GM23338 (cell line): Measurements from ENCODE around the gene PSMA5.

Source experiments
- POLR2AphosphoS5 ChIP-seq: IDR thresholded peaks from 2 replicates; pipeline ENCODE4 v1.6.1; 2016; ENCODE audit warnings: antibody characterized with exemption, low read depth
- TF ChIP-seq, protein P1 (sequence below), 2 experiments: fragments of 200-600 bp in 1 of 2; sonication (generic) in 1 of 2; conservative IDR thresholded peaks; 2 replicates each; pipeline versions ENCODE4 v1.5.1 to v1.6.1; 2016 to 2017; ENCODE audit warnings: antibody characterized with exemption in 2 of 2, low read depth in 2 of 2, mild to moderate bottlenecking in 2 of 2, moderate library complexity in 1 of 2

DNA sequence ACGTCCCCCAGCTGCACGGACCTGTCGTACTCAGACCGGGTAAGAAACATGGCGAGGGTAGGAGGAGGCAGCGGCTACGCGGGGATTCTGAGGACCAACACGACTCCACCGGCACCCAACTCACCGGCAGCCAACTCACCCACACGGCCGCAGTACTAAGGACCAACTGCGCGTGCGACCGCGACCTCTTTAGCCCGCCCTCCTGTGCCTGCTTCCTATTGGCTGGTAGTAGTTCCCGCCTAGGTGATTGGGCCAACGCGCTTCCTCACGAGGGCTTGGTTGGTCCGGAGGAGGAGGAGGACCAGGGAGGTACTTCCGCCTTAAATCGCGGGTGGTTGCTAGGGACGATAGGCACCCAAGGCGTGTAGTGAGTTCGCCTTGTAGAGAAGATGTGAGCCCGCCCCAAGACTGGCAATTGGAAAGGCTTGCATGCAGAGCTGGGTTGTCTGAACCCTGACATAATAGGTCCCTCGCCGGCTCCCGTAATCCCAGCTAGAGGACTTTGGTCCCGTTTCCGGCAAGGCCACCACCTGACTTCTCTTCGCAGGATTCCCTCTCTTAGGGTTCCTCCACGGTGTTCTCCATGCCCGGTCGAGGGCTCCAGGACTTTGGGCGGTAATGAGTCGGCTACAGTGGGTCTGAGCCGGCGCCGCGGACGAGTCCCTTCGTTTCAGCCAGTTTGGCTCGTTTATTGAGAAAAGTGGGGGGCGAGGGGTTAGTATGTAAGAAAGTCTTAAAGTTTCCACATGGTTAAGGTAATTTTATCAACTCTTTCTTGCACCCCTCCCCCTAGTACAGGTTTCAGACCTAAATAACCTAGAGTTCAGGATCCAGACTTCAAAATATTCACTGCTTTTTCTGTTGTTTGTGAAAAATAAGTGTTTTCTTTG, at the start of gene PSMA5:
- TF ChIP-seq, protein P1, sequence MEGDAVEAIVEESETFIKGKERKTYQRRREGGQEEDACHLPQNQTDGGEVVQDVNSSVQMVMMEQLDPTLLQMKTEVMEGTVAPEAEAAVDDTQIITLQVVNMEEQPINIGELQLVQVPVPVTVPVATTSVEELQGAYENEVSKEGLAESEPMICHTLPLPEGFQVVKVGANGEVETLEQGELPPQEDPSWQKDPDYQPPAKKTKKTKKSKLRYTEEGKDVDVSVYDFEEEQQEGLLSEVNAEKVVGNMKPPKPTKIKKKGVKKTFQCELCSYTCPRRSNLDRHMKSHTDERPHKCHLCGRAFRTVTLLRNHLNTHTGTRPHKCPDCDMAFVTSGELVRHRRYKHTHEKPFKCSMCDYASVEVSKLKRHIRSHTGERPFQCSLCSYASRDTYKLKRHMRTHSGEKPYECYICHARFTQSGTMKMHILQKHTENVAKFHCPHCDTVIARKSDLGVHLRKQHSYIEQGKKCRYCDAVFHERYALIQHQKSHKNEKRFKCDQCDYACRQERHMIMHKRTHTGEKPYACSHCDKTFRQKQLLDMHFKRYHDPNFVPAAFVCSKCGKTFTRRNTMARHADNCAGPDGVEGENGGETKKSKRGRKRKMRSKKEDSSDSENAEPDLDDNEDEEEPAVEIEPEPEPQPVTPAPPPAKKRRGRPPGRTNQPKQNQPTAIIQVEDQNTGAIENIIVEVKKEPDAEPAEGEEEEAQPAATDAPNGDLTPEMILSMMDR (conservative IDR thresholded peaks at IDR 0.05; ENCODE audit: low read depth in 2 of 2): no peak
- peak; percentile 97 for TF ChIP-seq POLR2AphosphoS5
